ENCODE measurements around the gene OSCAR.

The OSCAR gene

DNA sequence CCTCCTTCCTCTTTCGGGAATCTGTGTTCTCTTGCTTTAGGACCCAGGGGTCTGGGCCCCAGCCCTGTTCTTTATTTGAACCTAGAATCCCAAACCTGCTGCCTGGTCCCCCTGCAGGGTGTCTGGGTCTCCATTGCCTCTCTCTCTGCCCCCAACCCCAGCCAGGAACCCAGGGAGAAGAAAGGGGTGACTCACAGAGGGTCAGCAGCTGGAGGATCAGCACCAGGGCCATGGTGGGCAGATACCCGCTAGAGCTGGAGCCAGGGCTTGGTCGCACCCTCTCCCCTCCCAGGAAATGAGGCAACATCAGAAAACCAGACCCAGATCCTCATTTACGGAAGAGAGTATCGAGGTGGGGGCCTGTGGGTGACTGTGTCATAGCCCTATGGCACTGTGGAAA, at the start of gene OSCAR:
TSS of gene OSCAR (minus strand) at position 243 of the 400 bp plus-strand sequence. CDS start at position 232, 11 bp downstream.
- no peak for FAIRE-seq

- FAIRE-seq: no peak
Observed at GRCh38 chr19:54149021-54149812, 48.6 kb upstream of the OSCAR start.

GRCh38 chr19:54148158-54148557, 47.6 kb upstream of the OSCAR start:
- FAIRE-seq: no peak

- no peak for FAIRE-seq
Observed at GRCh38 chr19:54147676-54148075, 47.1 kb upstream of the OSCAR start.

- no peak for FAIRE-seq
Observed at GRCh38 chr19:54145541-54146158, 45.0 kb upstream of the OSCAR start.

DNA sequence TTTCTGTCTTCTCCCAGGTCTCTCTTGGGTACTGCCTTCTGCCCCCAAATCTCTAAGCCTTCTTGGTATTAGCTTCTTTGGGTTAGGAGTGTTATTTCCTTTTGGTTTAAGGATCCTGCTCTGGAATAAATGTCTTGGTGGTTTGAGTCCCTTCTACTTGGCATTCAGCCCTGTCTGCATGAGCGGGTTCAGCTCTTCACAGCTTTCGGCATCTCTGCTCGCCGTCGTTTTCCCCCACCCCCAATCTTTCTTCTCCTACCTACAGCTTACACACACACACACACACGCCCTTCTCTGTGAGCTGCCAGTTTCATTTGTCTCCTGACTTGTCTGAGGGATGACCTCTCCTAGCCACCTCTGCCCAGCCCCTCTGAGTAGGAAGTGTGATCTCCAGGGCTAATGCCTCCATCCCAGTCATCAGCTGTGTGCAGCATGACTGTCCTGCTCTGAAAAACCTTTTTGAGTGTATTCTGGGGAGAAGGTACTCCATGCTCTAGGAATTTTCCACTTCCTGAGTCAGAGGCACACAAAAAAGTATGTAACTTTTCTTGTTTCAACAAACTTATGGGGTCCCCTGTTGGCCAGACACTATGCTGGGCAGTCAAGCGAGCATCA, 41.7 kb upstream of the OSCAR start:
- FAIRE-seq: no peak

- FAIRE-seq: no peak
Observed at GRCh38 chr19:54141356-54141755, 40.8 kb upstream of the OSCAR start.

DNA sequence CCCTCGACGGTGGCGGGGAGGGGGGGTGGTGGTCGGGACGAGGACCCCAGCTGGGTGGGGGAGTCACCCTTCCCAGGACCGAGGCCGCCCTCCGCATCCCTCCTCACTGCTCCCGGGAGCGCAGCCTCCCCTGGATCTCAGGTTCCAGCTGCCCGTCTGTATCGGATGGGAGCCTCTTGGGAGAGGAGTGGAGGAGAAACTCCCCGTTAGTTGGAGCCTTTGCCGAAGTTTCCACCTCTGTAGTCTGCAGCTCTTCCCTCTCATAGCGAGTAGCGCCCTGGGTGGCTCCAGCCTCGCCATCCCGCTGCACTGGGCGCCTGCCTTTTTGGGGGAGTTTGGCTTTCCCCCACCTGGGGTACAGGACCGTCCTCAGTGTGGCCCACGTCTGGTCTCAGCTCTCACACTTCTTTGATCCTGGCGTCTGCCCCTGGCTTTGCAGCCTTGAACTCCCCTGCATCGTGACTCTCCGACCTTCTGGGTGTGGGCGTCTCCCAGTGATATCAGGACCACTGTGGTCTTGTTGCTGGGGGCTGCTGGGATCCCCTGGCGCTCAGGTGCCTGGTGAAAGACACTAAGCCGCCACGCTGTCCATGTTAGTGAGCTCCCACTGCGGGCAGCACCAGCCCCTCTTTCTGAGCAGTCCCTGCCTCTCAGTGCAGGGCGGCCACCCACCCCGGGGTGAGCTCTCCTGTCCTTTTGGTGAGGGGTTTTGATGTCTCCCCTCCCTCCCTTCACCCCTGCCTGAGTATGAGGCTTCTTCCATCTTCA, 38.1 kb upstream of the OSCAR start:
- FAIRE-seq: no peak

DNA sequence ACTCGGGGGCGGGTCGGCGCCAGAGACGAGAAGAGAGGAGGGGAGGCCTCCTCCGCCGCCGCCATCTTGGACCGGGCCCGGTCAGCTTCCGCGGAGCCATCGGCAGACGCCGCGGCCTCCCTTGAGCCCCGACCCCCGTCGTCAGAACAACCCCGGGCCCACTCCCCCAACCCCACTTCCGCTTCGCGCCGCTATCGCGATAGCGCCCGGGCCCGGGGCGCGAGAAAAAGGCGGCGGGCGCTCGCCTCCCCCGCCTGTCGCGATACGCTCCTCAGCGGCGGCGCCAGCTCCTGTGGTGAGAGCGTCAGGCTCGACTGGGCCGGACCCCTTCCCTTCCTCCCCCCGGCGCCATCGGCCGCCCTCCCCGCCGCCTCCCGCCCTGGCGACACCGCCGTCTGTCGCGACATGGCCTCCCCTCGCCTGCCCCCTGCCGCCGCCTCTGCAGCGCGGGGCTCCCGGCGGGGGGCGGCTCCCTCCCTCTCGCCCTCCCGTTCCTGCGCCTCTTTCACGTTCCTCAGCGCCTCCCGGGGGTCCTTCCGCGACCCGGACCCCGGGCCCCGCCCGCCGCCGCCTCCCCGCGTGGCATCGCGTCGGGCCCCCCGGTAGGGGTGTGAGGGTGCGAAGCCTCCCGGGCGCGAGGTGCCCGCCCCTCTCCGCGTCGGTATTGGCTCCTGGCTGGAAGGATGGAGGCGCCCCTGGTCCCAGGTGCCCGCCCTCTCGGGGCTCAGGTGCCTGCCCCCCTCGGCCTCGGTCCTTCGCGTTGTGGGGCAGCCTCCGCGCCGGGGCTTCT, 37.3 kb upstream of the OSCAR start, which contains the start of gene CNOT3:
TSS of gene CNOT3 (plus strand) at position 64 of the 790 bp plus-strand sequence. CDS start 5,217 bp downstream, outside the sequence.
- no peak for FAIRE-seq

DNA sequence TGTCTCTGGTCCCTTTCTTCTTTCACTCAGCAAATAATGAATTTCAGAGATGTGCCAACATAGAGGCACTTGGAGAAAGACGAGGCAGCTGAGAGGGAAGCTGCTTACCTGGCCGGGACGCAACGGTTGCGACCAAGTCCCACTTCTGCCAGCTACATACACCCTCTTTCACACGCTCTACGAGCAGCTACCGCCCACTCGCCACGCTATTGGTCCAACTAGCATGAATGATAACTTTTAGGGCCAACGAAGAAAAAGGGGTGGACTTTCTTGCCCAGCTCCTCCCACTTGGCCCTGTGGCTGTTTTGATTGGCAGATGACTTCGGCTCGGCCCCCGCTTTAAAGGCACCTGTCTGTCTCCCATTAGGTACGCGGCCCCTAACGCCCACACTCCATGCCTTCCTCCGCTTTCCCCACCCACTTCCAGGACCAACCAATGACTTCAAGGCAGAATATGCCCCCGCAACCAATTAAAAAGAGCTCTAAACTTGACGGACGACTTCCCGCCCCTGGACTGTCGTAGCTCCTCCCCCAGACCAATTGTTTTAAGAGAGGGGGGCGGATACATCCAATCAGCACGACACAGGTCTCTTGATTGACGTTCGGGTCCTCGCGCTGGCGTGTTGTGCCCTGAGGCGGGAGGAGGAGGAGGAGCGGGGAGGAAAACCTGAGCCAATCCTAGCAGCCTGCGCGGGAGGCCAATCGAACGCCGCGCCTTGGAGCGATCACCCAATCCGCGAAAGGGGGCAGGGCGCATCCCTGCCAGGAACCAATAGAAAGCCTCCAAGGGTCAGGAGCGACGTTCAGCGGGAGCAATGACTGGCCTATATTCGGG, 36.5 kb upstream of the OSCAR start:
- peak; percentile 99 for FAIRE-seq

DNA sequence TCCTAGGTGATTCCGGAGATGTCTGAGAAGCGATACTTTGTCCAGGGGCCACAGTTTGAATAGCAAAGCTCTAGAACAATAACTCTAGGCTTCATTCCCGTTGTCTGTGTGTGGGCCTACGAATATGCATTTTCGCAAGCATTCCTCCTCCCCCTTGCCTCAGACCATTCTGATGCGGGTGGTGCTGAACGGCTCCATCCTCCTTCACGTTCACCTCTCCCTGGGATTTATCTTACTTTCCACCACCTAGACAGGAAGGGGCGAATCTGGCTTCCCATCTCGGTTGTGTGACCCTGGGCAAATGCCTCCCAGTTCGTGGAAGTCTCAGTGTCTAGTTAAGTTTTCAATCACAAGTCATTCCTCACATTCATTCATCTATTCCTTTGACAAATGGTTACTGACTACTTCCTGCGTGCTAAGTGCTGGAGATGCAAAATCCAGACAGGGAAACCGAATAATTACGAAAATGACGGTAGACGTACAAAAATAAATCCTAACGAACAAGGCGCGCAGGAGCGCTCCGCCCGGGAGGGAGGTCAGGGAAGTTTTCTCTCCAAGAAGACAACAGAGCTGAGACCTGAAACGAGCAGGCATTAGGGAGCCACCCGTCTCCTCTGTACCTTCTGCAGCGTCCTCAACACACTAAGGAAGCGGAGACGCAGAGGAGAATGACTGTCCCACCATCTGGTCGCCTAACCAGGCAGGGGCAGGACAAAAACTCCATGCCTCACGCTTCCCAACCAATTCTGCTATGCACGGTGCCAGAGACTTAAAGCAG, 35.7 kb upstream of the OSCAR start:
- no peak for FAIRE-seq

GRCh38 chr19:54133957-54134590, 33.5 kb upstream of the OSCAR start:
- no peak for FAIRE-seq

DNA sequence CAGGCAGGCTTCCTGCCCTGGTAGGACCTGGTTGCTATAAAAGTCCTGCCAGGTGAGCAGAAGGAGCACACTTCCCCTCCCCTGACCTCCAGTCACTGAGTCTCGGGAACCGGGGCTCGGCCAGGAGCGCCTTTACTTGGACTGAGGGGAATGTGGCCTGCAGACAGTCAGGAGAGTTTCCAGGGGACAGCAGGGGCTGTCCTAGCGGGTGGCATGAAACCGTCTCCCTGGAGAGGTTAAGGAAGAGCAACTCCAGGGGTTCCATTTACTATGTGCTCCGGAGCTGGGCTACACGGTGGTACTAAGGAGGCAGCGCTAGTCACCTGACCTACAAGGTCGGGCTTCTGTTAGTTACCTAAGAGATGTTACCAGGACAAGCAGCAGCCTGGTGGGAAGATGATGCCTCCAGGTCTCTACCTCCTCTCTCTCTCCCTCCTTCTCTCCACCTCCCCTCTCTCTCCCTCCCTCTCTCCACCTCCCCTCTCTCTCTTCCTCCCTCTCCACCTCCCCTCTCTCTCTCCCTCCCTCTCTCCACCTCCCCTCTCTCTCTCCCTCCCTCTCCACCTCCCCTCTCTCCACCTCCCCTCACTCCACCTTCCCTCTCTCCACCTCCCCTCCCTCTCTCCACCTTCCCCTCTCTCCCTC, 32.8 kb upstream of the OSCAR start:
- FAIRE-seq: no peak

- no peak for FAIRE-seq
Observed at GRCh38 chr19:54129617-54129996, 29.0 kb upstream of the OSCAR start.

DNA sequence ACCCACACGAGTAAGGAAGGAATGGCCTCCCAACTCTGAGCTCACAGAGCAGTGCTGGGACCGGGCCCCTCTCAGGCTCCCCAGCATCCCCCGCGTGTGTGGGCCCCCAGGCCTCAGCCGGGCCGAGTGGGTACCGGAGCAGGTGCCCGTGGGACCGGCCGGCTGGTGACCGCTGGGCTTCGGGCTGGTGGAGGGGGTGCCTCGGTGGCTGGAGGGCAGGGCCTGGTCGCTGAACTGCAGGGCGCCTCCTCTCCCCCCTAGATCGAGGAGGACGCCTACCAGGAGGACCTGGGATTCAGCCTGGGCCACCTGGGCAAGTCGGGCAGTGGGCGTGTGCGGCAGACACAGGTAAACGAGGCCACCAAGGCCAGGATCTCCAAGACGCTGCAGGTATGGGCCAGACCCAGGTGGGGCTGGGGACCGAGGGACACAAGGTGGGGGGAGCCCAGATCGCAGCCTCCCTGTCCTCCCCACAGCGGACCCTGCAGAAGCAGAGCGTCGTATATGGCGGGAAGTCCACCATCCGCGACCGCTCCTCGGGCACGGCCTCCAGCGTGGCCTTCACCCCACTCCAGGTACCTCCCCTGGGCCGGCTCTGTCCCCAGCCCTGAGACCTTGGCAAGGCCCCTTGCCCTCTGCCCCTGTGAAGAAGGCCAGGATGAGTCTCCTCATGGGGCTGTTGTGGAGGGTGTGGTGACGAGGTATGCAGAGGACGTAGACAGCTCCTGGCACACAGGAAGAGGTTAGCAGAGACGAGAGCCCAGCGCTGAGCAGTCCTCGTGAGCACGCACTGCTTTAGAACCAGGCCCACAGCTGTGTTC, 28.4 kb upstream of the OSCAR start:
- no peak for FAIRE-seq

DNA sequence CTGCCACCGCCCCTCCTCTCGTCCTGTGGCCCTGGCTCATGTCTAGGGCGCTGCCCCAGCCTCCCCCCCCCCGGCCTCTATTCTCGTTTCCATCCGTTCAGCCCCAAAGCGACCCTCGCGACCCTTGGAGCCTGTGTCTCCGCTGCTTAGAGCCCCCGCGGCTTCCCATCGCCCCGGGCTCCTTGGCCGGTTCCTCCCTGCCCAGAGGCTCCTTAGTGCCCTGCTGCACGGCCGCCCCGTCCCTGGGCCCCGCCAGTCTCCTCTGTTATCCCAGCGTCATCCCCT, 27.8 kb upstream of the OSCAR start:
- FAIRE-seq: no peak

DNA sequence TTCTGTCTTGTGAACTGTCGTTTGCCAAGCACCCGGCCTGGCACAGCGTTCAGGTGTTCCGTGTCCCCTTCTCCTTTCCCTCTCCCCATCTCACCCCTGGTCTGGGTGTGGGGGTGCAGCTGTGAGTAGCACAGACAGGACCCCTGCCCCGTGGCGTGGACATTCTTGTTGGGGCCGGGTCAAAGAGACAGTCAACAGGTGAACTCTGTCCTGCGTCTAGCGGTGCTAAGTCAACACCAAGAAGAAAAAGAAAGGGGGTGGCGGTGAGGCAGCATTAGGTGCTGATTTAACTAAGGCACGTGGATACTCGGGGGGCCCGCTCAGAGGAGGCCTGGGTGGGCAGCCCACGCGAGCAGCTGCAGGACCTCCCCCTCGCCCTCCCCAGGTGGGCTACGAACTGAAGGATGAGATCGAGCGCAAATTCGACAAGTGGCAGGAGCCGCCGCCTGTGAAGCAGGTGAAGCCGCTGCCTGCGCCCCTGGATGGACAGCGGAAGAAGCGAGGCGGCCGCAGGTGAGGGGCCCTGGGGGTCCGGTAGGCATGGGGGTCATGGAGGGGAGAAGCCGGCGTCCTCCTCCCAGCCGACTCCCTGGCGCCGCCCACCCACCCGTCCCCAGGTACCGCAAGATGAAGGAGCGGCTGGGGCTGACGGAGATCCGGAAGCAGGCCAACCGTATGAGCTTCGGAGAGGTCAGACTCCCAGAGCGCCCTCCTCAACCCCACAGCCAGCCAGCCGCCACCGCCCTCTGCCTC, 27.3 kb upstream of the OSCAR start:
- FAIRE-seq: no peak

DNA sequence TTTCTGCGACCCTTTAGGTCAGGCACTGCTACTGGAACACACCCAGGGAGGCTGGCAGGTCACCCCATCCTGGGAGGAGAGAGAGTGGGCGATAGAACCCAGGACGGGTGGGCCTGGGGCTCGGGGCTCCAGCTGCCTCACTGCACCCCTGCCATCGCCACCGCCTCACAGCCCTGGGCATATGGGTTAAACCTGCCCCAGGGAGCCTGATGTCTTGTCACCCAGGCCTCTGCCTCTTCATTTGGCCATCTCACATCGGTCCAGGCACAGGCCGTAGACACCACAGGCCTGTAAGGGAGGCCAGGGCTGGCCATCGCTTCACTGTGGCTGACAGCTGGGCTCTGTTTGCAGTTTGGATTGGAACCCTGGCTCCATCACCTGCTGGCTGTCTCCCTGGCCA, 25.1 kb upstream of the OSCAR start:
- no peak for FAIRE-seq
